ENCODE data around the gene PGM3. TPM values are rescaled to one million over a fixed set of nuclear protein-coding genes. Genes with fewer than 3 reads are reported as not detected.
"Not testable (repeated sequence)": the region's sequence is repeated elsewhere in the genome, so short reads cannot be mapped to it uniquely, and the experiment has no call there.

Gene PGM3
- total RNA-seq, 1 donor from 2014 or later, result 26.5 TPM

GRCh38 chr6:83198486-83199172 lies 5.6 kb upstream of the PGM3 start:
- H3K4me3 ChIP-seq (ENCODE audit: low read depth, low read length), result no peak overlapping the region
- DNase-seq (ENCODE audit: low read depth), result no peak
- TF ChIP-seq CTCF (conservative IDR thresholded peaks at IDR 0.05; ENCODE audit: low read depth, low read length), result no peak

- DNase-seq (ENCODE audit: low read depth), result no peak
- no peak for TF ChIP-seq CTCF (conservative IDR thresholded peaks at IDR 0.05; ENCODE audit: low read depth, low read length)
- peak overlapping the region; percentile 83 for H3K4me3 ChIP-seq (ENCODE audit: low read depth, low read length)
These were observed 892 bp upstream of the PGM3 start for GRCh38 chr6:83193747-83194566.

GRCh38 chr6:83192456-83192855 lies 609 bp downstream of the PGM3 start:
- TF ChIP-seq CTCF (conservative IDR thresholded peaks at IDR 0.05; ENCODE audit: low read depth, low read length), result no peak

GRCh38 chr6:83191974-83192373 lies 1.1 kb downstream of the PGM3 start:
- not testable (repeated sequence) for DNase-seq (ENCODE audit: low read depth)
- peak overlapping the region; percentile 83 for H3K4me3 ChIP-seq (ENCODE audit: low read depth, low read length)

More at GRCh38 chr6:83192456-83192855, 609 bp downstream of the PGM3 start:
- DNase-seq (ENCODE audit: low read depth), result no peak
- peak overlapping the region; percentile 83 for H3K4me3 ChIP-seq (ENCODE audit: low read depth, low read length)

- DNase-seq (ENCODE audit: low read depth), result no peak
- TF ChIP-seq CTCF (conservative IDR thresholded peaks at IDR 0.05; ENCODE audit: low read depth, low read length), result no peak
- H3K4me3 ChIP-seq (ENCODE audit: low read depth, low read length), result no peak overlapping the region
These were observed 2.4 kb downstream of the PGM3 start for GRCh38 chr6:83190626-83191025.

- H3K4me3 ChIP-seq (ENCODE audit: low read depth, low read length), result no peak overlapping the region
- no peak for TF ChIP-seq CTCF (conservative IDR thresholded peaks at IDR 0.05; ENCODE audit: low read depth, low read length)
- no peak for DNase-seq (ENCODE audit: low read depth)
These were observed 4.6 kb downstream of the PGM3 start for GRCh38 chr6:83188501-83188900.

GRCh38 chr6:83185096-83185495 lies 8.0 kb downstream of the PGM3 start:
- H3K4me3 ChIP-seq (ENCODE audit: low read depth, low read length), result no peak overlapping the region
- DNase-seq (ENCODE audit: low read depth), result no peak
- TF ChIP-seq CTCF (conservative IDR thresholded peaks at IDR 0.05; ENCODE audit: low read depth, low read length), result no peak
